Body of pancreas (tissue), 4 donors: Measurements from ENCODE around the gene TBCK. TPM values are rescaled to one million over a fixed set of nuclear protein-coding genes. Genes with fewer than 3 reads are reported as not detected.

Source experiments
- ATAC-seq: fragments of 150-250 bp; one replicate; pipeline ENCODE4 v1.9.1; 2016
- DNase-seq, 4 donors: peaks; one replicate each; pipeline ENCODE4 v3.0.0-alpha.2; 2019
- H3K27ac ChIP-seq, 4 donors: fragments of 200-600 bp; sonication (generic); 1 replicate in 3 of 4; 2 replicates in 1 of 4; pipeline versions ENCODE4 v1.5.1 to v1.6.1; 2016 to 2019; ENCODE audit warnings: mild to moderate bottlenecking in 1 of 4, mixed read lengths in 1 of 4, moderate library complexity in 1 of 4
- H3K27me3 ChIP-seq, 2 donors: fragments of 200-600 bp; sonication (generic); one replicate each; pipeline ENCODE4 v1.6.0; 2016; ENCODE audit warnings: mild to moderate bottlenecking in 1 of 2
- H3K36me3 ChIP-seq, 2 donors: fragments of 200-600 bp; sonication (generic); replicated peaks in 1 of 2; 2 replicates each; pipeline ENCODE4 v1.5.1; 2016; ENCODE audit warnings: low read depth in 2 of 2; ENCODE audit not compliant: insufficient read depth in 1 of 2
- H3K4me1 ChIP-seq: fragments of 200-600 bp; sonication (generic); one replicate; pipeline ENCODE4 v1.6.0; 2016
- H3K4me3 ChIP-seq, 2 donors: fragments of 200-600 bp; sonication (generic); 1 replicate in 1 of 2; 2 replicates in 1 of 2; pipeline ENCODE4 v1.5.1; 2016 to 2019
- H3K9me3 ChIP-seq, 3 donors: fragments of 200-600 bp; sonication (generic); 1 replicate in 2 of 3; 2 replicates in 1 of 3; pipeline ENCODE4 v1.5.1; 2016
- CTCF ChIP-seq, 7 experiments: fragments of 450-650 bp in 4 of 7; fragments of 200-600 bp in 3 of 7; sonication (generic) in 3 of 7; IDR thresholded peaks; one replicate each; pipeline ENCODE4 v1.5.1; 2016 to 2019; ENCODE audit warnings: antibody characterized with exemption in 7 of 7
- POLR2A ChIP-seq, 3 donors: fragments of 450-650 bp; IDR thresholded peaks; one replicate each; pipeline ENCODE4 v1.6.1; 2016; ENCODE audit warnings: antibody characterized with exemption in 3 of 3, mild to moderate bottlenecking in 2 of 3
- WGBS, 2 donors: methylation state at CpG; one replicate each; pipeline ENCODE4 v1.1.5; 2017; 5-methylcytosine and 5-hydroxymethylcytosine counted together
- intact Hi-C: fragments of 100-400 bp; cut with DNase I; formaldehyde crosslinking; loops from one replicate; pipeline ENCODE4 v1.15.1; 2023
- total RNA-seq, 2 donors: library from RNA; depleted of rRNA; stranded (reverse); fragments of >200 nt; gene quantifications; one replicate each; pipeline ENCODE4 v1.1.0, GENCODE V29; 2016

Gene TBCK
- total RNA-seq, 2 donors from 2014 or later: 24.7 to 28.5 TPM

GRCh38 chr4:106017975-106018374, 298.0 kb downstream of the TBCK start:
- ATAC-seq (no peak), DNase-seq (no peak)
- H3K4me3 ChIP-seq: no peak overlapping the region
- no peaks in the 10 kb centered on the region for H3K4me1 ChIP-seq
- H3K36me3 ChIP-seq: no peaks in the 10 kb centered on the region
- H3K27me3 ChIP-seq: no peaks in the 10 kb centered on the region
- intact Hi-C loops: no loop called here
- no peak overlapping the region for H3K27ac ChIP-seq
- 79 to 85% methylated on average over 5 of the region's 5 CpGs for WGBS, 2 donors
- no peaks in the 10 kb centered on the region for H3K9me3 ChIP-seq
- TF ChIP-seq POLR2A (IDR thresholded peaks at IDR 0.05) (no peak), CTCF (IDR thresholded peaks at IDR 0.05) (no peak)

GRCh38 chr4:106011387-106011786, 304.6 kb downstream of the TBCK start:
- H3K36me3 ChIP-seq: no peaks in the 10 kb centered on the region
- WGBS, 2 donors: 97 to 100% methylated on average over 1 of the region's 1 CpG
- intact Hi-C loops: no loop called here
- TF ChIP-seq POLR2A (IDR thresholded peaks at IDR 0.05): no peak
- TF ChIP-seq CTCF (IDR thresholded peaks at IDR 0.05): no peak
- H3K4me1 ChIP-seq: no peaks in the 10 kb centered on the region
- H3K27ac ChIP-seq: no peak overlapping the region
- no peak for DNase-seq
- H3K27me3 ChIP-seq: no peaks in the 10 kb centered on the region
- H3K4me3 ChIP-seq: no peak overlapping the region
- no peaks in the 10 kb centered on the region for H3K9me3 ChIP-seq
- no peak for ATAC-seq

- no peak overlapping the region for H3K27ac ChIP-seq
- no peaks in the 10 kb centered on the region for H3K4me1 ChIP-seq
- no peak overlapping the region for H3K4me3 ChIP-seq
- ATAC-seq (no peak), DNase-seq (no peak)
- no peaks in the 10 kb centered on the region for H3K27me3 ChIP-seq
- H3K36me3 ChIP-seq: no peaks in the 10 kb centered on the region
- WGBS, 2 donors: 80 to 84% methylated on average over 2 of the region's 2 CpGs
- no peaks in the 10 kb centered on the region for H3K9me3 ChIP-seq
- intact Hi-C loops: no loop called here
- TF ChIP-seq POLR2A (IDR thresholded peaks at IDR 0.05): no peak
Observed at GRCh38 chr4:106010761-106011160, 305.2 kb downstream of the TBCK start.

GRCh38 chr4:106002994-106003393, 313.0 kb downstream of the TBCK start:
- no peaks in the 10 kb centered on the region for H3K9me3 ChIP-seq
- H3K27ac ChIP-seq: peak overlapping the region in 2 of 4 donors; percentile 6 to 45
- H3K4me3 ChIP-seq: no peak overlapping the region
- no peaks in the 10 kb centered on the region for H3K36me3 ChIP-seq
- H3K27me3 ChIP-seq: no peaks in the 10 kb centered on the region
- DNase-seq (no peak), ATAC-seq (peak; percentile 27)
- WGBS, 2 donors: 36% methylated on average over 2 of the region's 2 CpGs
- intact Hi-C loops: no loop called here
- no peaks in the 10 kb centered on the region for H3K4me1 ChIP-seq
- TF ChIP-seq POLR2A (IDR thresholded peaks at IDR 0.05): no peak
- TF ChIP-seq CTCF (IDR thresholded peaks at IDR 0.05): no peak

GRCh38 chr4:105998171-105999063, 317.6 kb downstream of the TBCK start:
- peak; percentile 47 for ATAC-seq
- Histone ChIP-seq H3K9me3 (no peaks in the 10 kb centered on the region), H3K27me3 (no peaks in the 10 kb centered on the region), H3K4me3 (no peak overlapping the region), H3K36me3 (no peaks in the 10 kb centered on the region), H3K4me1 (no peaks in the 10 kb centered on the region), H3K27ac (peak overlapping the region in 2 of 4 donors; percentile 7 to 44)
- intact Hi-C loops: no loop called here
- 25% methylated on average over 7 of the region's 7 CpGs for WGBS, 2 donors
- no peak for DNase-seq
- no peak for TF ChIP-seq CTCF (IDR thresholded peaks at IDR 0.05)
- no peak for TF ChIP-seq POLR2A (IDR thresholded peaks at IDR 0.05)
